K562 (cell line): ENCODE results near the gene MYADML2. TPM values are rescaled to one million over a fixed set of nuclear protein-coding genes. Genes with fewer than 3 reads are reported as not detected.

Experiments used
- ATF7 ChIP-seq: fragments of 450-650 bp; IDR thresholded peaks from 2 replicates; pipeline ENCODE4 v1.7.1; 2014; ENCODE audit warnings: mild to moderate bottlenecking, moderate library complexity
- CBFA2T3 ChIP-seq: fragments of 450-650 bp; IDR thresholded peaks from 2 replicates; pipeline ENCODE4 v1.6.1; 2017
- CTCF ChIP-seq, 3 experiments: IDR thresholded peaks in 2 of 3; conservative IDR thresholded peaks in 1 of 3; 2 replicates each; pipeline ENCODE4 v1.5.1; 2011 to 2012; ENCODE audit warnings: low read length in 3 of 3, mild to moderate bottlenecking in 3 of 3, control low read depth in 2 of 3, improper control_type of control experiment in 1 of 3, inconsistent platforms in 1 of 3, low read depth in 1 of 3, mixed read lengths in 1 of 3, moderate library complexity in 1 of 3; ENCODE audit not compliant: insufficient read depth in 2 of 3
- ESRRA ChIP-seq: fragments of 450-650 bp; IDR thresholded peaks from 2 replicates; pipeline ENCODE4 v1.6.1; 2014; ENCODE audit warnings: low read depth, mild to moderate bottlenecking, moderate library complexity, borderline replicate concordance
- ETS2 ChIP-seq: IDR thresholded peaks from 2 replicates; pipeline ENCODE4 v1.6.1; 2016; ENCODE audit warnings: borderline replicate concordance, missing genetic modification characterization, mild to moderate bottlenecking, moderate library complexity, missing compliant biosample characterization; ENCODE audit not compliant: poor library complexity, severe bottlenecking
- ETV5 ChIP-seq: sonication (generic); formaldehyde crosslinking; IDR thresholded peaks from 2 replicates; pipeline ENCODE4 v1.4.0; 2020; ENCODE audit warnings: low read depth, mild to moderate bottlenecking, missing genetic modification reagents
- FUS ChIP-seq: fragments of 200-400 bp; formaldehyde crosslinking; optimal IDR thresholded peaks from 2 replicates; pipeline ENCODE3; 2017; ENCODE audit warnings: low read depth, low read length
- GATAD2B ChIP-seq: fragments of 450-650 bp; IDR thresholded peaks from 2 replicates; pipeline ENCODE4 v1.6.1; 2017; ENCODE audit warnings: mild to moderate bottlenecking, borderline replicate concordance
- HDAC6 ChIP-seq: IDR thresholded peaks from 2 replicates; pipeline ENCODE4 v1.6.1; 2012; ENCODE audit warnings: low read depth, mild to moderate bottlenecking, control low read depth, inconsistent platforms, low read length, moderate library complexity
- MBD2 ChIP-seq: sonication (generic); IDR thresholded peaks from 2 replicates; pipeline ENCODE4 v1.6.1; 2016; ENCODE audit warnings: low read depth, borderline replicate concordance
- MYC ChIP-seq, 2 experiments: fragments of 250-450 bp in 1 of 2; sonication (Bioruptor Pico) in 1 of 2; IDR thresholded peaks; 2 replicates each; pipeline versions ENCODE4 v1.5.1 to v1.6.1; 2012 to 2021; ENCODE audit warnings: low read depth in 2 of 2, borderline replicate concordance in 1 of 2, improper control_type of control experiment in 1 of 2, low read length in 1 of 2, mild to moderate bottlenecking in 1 of 2, moderate library complexity in 1 of 2
- NFIX ChIP-seq: fragments of 250-450 bp; sonication (Bioruptor Pico); IDR thresholded peaks from 2 replicates; pipeline ENCODE4 v1.4.0; 2020; ENCODE audit warnings: low read depth, mild to moderate bottlenecking, moderate library complexity
- NONO ChIP-seq, 2 experiments: fragments of 200-400 bp in 1 of 2; fragments of 450-650 bp in 1 of 2; formaldehyde crosslinking in 1 of 2; IDR thresholded peaks; 2 replicates each; pipeline ENCODE4 v1.6.1; 2017; ENCODE audit warnings: low read depth in 2 of 2, mild to moderate bottlenecking in 2 of 2, moderate library complexity in 2 of 2, low read length in 1 of 2
- RBM14 ChIP-seq: fragments of 200-400 bp; formaldehyde crosslinking; IDR thresholded peaks from 2 replicates; pipeline ENCODE4 v1.6.1; 2018; ENCODE audit warnings: low read depth, mild to moderate bottlenecking, low read length, moderate library complexity, borderline replicate concordance; ENCODE audit not compliant: insufficient read depth
- RBM15 ChIP-seq: fragments of 200-400 bp; formaldehyde crosslinking; IDR thresholded peaks from 2 replicates; pipeline ENCODE4 v1.6.1; 2018; ENCODE audit warnings: mild to moderate bottlenecking, low read length, moderate library complexity; ENCODE audit not compliant: insufficient read depth
- RREB1 ChIP-seq: fragments of 250-450 bp; sonication (Bioruptor Pico); IDR thresholded peaks from 2 replicates; pipeline ENCODE4 v1.4.0; 2020
- SMAD2 ChIP-seq: fragments of 150-350 bp; IDR thresholded peaks from 2 replicates; pipeline ENCODE4 v1.6.1; 2014; ENCODE audit warnings: low read depth, mild to moderate bottlenecking, low read length
- SOX6 ChIP-seq: fragments of 450-650 bp; IDR thresholded peaks from 2 replicates; pipeline ENCODE4 v1.6.1; 2014; ENCODE audit warnings: mild to moderate bottlenecking
- USF2 ChIP-seq: sonication (generic); formaldehyde crosslinking; IDR thresholded peaks from 2 replicates; pipeline ENCODE4 v1.5.0; 2020; ENCODE audit warnings: missing genetic modification reagents
- ZNF57 ChIP-seq: fragments of 450-650 bp; formaldehyde crosslinking; IDR thresholded peaks from 2 replicates; pipeline ENCODE4 v1.4.0; 2020; ENCODE audit warnings: mild to moderate bottlenecking, moderate library complexity
- polyA plus RNA-seq, 8 experiments: library from polyadenylated mRNA; depleted of rRNA in 4 of 8; stranded (reverse) in 5 of 8; unstranded in 3 of 8; fragments of >200 nt; fragmentation: Nextera tagmentation in 2 of 8; fragmentation: Illumina TruSeq in 1 of 8; extraction: Ambion mirVana in 2 of 8; extraction: Trizol in 1 of 8; gene quantifications; 2 replicates each; pipeline versions ENCODE4 v1.2.1 to v1.2.3, GENCODE V29; 2011 to 2014; ENCODE audit warnings: inconsistent platforms in 1 of 8, missing spikeins in 1 of 8
- total RNA-seq, 7 experiments: library from RNA; depleted of rRNA in 6 of 7; stranded (reverse); fragments of >200 nt in 6 of 7; fragmentation: Illumina TruSeq in 2 of 7; extraction: Trizol in 2 of 7; gene quantifications; 2 replicates each; pipeline versions ENCODE4 v1.2.1 to v1.2.3, GENCODE V29; 2011 to 2021; ENCODE audit warnings: low replicate concordance in 1 of 7

Gene MYADML2
- total and polyA plus RNA-seq, 9 of the 15 experiments (the other 6 are each of a cell fraction or from before 2014, with no cell fraction given): not detected

GRCh38 chr17:81977211-81977808 is 30.3 kb upstream of the MYADML2 start, which contains the start of gene ASPSCR1 (continued):
- TF ChIP-seq USF2: peak; percentile 97
- TF ChIP-seq MBD2: peak; percentile 16; the same call in 1 of the 2 replicates
- TF ChIP-seq SMAD2: no peak
- TF ChIP-seq RBM15: no peak
- peak; percentile 23; the same call in 1 of the 2 replicates for TF ChIP-seq CBFA2T3
- no peak for TF ChIP-seq ZNF57 (CRISPR knock-in tag)
- TF ChIP-seq ATF7: peak; percentile 89
- no peak for TF ChIP-seq NFIX (CRISPR knock-in tag)
- TF ChIP-seq MYC (IDR thresholded peaks at IDR 0.05; ENCODE audit: low read depth, low read length): peak; percentile 100
- TF ChIP-seq MYC (CRISPR knock-in tag; IDR thresholded peaks at IDR 0.05; ENCODE audit: borderline replicate concordance, low read depth): no peak
- peak; percentile 84 for TF ChIP-seq ESRRA
- TF ChIP-seq RREB1 (CRISPR knock-in tag): no peak
- no peak for TF ChIP-seq RBM14
- peak; percentile 82 to 91 for TF ChIP-seq NONO (IDR thresholded peaks at IDR 0.05; ENCODE audit: low read depth in 2 of 2, low read length in 1 of 2)
- TF ChIP-seq GATAD2B: peak; percentile 97
- peak; percentile 37 for TF ChIP-seq FUS
- no peak for TF ChIP-seq HDAC6
- no peak for TF ChIP-seq ETS2
- peak; percentile 66; the same call in 1 of the 2 replicates for TF ChIP-seq ETV5
- TF ChIP-seq CTCF (IDR thresholded peaks at IDR 0.05 in 2 of 3, conservative IDR thresholded peaks at IDR 0.05 in 1 of 3; ENCODE audit: insufficient read depth in 2 of 3, low read depth in 1 of 3, low read length in 3 of 3): no peak
- peak; percentile 68 for TF ChIP-seq SOX6
